Ovary (tissue), 9 donors: Measurements from ENCODE around the gene PAM. TPM values are rescaled to one million over a fixed set of nuclear protein-coding genes. Genes with fewer than 3 reads are reported as not detected.

Experiments
- DNase-seq, 5 donors: peaks; one replicate each; pipeline ENCODE4 v3.0.0-alpha.2; 2019 to 2020
- H3K27ac ChIP-seq, 2 donors: fragments of 200-600 bp; one replicate each; pipeline versions ENCODE4 v1.5.1 to v1.8.0; 2019 to 2022
- H3K27me3 ChIP-seq: fragments of 200-600 bp; one replicate; pipeline ENCODE4 v1.8.0; 2022
- H3K36me3 ChIP-seq: fragments of 200-600 bp; sonication (generic); one replicate; pipeline ENCODE4 v1.5.1; 2019
- H3K4me1 ChIP-seq: one replicate; pipeline ENCODE4 v1.8.1; 2013; ENCODE audit warnings: mild to moderate bottlenecking, moderate library complexity; ENCODE audit not compliant: insufficient read depth
- H3K4me3 ChIP-seq: fragments of 200-600 bp; sonication (generic); one replicate; pipeline ENCODE4 v1.5.1; 2017
- H3K9me3 ChIP-seq, 2 donors: fragments of 200-600 bp in 1 of 2; sonication (generic) in 1 of 2; one replicate each; pipeline versions ENCODE4 v1.5.1 to v1.8.1; 2013 to 2019; ENCODE audit warnings: mild to moderate bottlenecking in 1 of 2, moderate library complexity in 1 of 2
- EP300 ChIP-seq: sonication (generic); formaldehyde crosslinking; IDR thresholded peaks from one replicate; pipeline ENCODE4 v1.6.1; 2017; ENCODE audit warnings: antibody characterized with exemption
- POLR2A ChIP-seq: fragments of 450-650 bp; IDR thresholded peaks from one replicate; pipeline ENCODE4 v1.6.1; 2017; ENCODE audit warnings: antibody characterized with exemption, mild to moderate bottlenecking, moderate library complexity
- WGBS, 3 donors: extraction: QIAGEN DNeasy Blood & Tissue Kit in 1 of 3; methylation state at CpG; one replicate each; pipeline versions ENCODE4 v1.1.5 to v1.1.7; 2013 to 2017; 5-methylcytosine and 5-hydroxymethylcytosine counted together
- intact Hi-C, 4 donors: fragments of 100-400 bp; cut with DNase I; formaldehyde crosslinking; loops; one replicate each; pipeline versions ENCODE4 v1.11.0 to v1.15.1; 2022 to 2023
- polyA plus RNA-seq, 2 donors: library from polyadenylated mRNA; stranded (reverse); fragments of 200-250 nt in 1 of 2; fragments of 350-450 nt in 1 of 2; fragmentation: Illumina TruSeq in 1 of 2; extraction: RNeasy Lipid Tissue Mini Kit (QIAGEN cat#74804) in 1 of 2; gene quantifications; one replicate each; pipeline ENCODE4 v1.2.3, GENCODE V29; 2013 to 2014
- total RNA-seq, 7 donors: library from RNA; depleted of rRNA in 2 of 7; stranded (reverse); fragments of >200 nt in 2 of 7; fragmentation: NEBNext Ultra II Directional in 3 of 7; extraction: Animal tissue kit (Norgen Biotek cat#: 25700) in 3 of 7; gene quantifications; one replicate each; pipeline versions ENCODE4 v1.1.0 to v1.2.4, GENCODE V29; 2016 to 2023
- TF ChIP-seq, protein P1 (sequence below), 3 donors: fragments of 450-650 bp in 2 of 3; fragments of 200-600 bp in 1 of 3; IDR thresholded peaks; one replicate each; pipeline versions ENCODE4 v1.5.1 to v1.8.0; 2016 to 2022; ENCODE audit warnings: antibody characterized with exemption in 3 of 3, mild to moderate bottlenecking in 1 of 3
- donor health status: DM: no; HTN: no; CAD: no; lungs with moderate emphysema.
- donor health status: DM: no; HTN: no; CAD: no.
- donor health status: Bipolar disorder and iron deficiency.
- donor health status: DM: yes; HTN: yes; CAD: no.
- donor health status: DM: no; HTN: no; CAD: no.
- donor health status: DM: yes; HTN: yes; CAD: no.

PAM gene
- total and polyA plus RNA-seq, 9 donors: 124 to 431 (median 187) TPM

DNA sequence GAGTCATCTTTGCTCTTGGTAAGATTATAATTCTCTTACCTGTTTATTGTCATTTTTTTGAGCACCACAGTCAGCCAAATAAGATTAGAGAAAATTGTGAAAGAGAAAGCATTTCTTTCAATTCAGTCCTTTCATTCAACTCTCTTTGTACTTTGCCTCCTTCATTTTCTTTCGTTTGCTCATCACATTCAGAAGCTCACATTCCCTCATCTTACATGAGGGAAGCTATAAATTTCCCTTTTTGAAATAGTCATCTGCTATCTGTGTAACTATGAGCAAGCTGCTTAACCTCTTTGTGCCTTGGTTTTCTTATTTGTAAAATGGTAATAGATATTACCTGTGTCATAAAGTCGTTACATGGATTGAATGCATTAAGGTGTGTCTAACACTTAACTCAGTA is 41.4 kb downstream of the PAM start:
- Histone ChIP-seq H3K36me3 (no peaks in the 10 kb centered on the region), H3K4me3 (no peak overlapping the region), H3K27me3 (no peaks in the 10 kb centered on the region), H3K9me3 (no peaks in the 10 kb centered on the region), H3K4me1 (peaks cover 9% of the 10 kb centered on the region), H3K27ac (peak overlapping the region in 1 of 2 donors; percentile 54)
- TF ChIP-seq POLR2A: no peak
- TF ChIP-seq EP300: no peak
- TF ChIP-seq, protein P1, sequence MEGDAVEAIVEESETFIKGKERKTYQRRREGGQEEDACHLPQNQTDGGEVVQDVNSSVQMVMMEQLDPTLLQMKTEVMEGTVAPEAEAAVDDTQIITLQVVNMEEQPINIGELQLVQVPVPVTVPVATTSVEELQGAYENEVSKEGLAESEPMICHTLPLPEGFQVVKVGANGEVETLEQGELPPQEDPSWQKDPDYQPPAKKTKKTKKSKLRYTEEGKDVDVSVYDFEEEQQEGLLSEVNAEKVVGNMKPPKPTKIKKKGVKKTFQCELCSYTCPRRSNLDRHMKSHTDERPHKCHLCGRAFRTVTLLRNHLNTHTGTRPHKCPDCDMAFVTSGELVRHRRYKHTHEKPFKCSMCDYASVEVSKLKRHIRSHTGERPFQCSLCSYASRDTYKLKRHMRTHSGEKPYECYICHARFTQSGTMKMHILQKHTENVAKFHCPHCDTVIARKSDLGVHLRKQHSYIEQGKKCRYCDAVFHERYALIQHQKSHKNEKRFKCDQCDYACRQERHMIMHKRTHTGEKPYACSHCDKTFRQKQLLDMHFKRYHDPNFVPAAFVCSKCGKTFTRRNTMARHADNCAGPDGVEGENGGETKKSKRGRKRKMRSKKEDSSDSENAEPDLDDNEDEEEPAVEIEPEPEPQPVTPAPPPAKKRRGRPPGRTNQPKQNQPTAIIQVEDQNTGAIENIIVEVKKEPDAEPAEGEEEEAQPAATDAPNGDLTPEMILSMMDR (IDR thresholded peaks at IDR 0.05): no peak
- intact Hi-C loops: no loop called here
- WGBS, 3 donors: 65 to 75% (median 75%) methylated on average over 2 of the region's 2 CpGs
- no peak for DNase-seq

DNA sequence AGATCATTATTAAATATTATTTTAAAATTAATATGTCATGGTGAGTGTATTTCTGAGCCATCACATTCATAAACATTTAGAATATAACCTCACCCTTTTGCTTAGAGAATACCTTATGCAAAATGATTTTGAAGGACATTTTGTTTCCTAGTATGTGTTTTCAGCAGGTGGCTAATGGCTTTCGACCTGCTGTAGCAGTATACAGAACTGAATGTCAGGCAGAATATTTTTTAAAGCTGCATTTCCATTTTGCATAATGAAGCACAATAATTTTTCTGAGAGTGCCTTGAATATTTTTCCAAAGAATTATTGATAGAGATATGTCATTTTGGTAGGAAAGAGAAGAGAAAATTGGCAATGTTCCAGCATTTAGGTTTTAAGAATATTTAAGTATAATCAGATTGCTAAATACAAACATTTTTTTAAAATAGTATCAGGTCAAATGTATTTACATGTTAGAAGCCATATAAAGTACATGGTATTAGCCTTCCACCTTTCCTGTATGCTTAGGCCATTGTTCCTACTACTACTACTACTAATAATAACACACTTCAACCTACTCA is 42.3 kb downstream of the PAM start:
- DNase-seq: no peak
- no peaks in the 10 kb centered on the region for H3K9me3 ChIP-seq
- 81 to 89% (median 84%) methylated on average over 1 of the region's 1 CpG for WGBS, 3 donors
- H3K36me3 ChIP-seq: no peaks in the 10 kb centered on the region
- no peak overlapping the region for H3K4me3 ChIP-seq
- TF ChIP-seq, protein P1 (IDR thresholded peaks at IDR 0.05): no peak
- TF ChIP-seq EP300 (no peak), POLR2A (no peak)
- no peak overlapping the region for H3K27ac ChIP-seq
- H3K27me3 ChIP-seq: no peaks in the 10 kb centered on the region
- intact Hi-C loops: no loop called here
- H3K4me1 ChIP-seq: peaks cover 9% of the 10 kb centered on the region

DNA sequence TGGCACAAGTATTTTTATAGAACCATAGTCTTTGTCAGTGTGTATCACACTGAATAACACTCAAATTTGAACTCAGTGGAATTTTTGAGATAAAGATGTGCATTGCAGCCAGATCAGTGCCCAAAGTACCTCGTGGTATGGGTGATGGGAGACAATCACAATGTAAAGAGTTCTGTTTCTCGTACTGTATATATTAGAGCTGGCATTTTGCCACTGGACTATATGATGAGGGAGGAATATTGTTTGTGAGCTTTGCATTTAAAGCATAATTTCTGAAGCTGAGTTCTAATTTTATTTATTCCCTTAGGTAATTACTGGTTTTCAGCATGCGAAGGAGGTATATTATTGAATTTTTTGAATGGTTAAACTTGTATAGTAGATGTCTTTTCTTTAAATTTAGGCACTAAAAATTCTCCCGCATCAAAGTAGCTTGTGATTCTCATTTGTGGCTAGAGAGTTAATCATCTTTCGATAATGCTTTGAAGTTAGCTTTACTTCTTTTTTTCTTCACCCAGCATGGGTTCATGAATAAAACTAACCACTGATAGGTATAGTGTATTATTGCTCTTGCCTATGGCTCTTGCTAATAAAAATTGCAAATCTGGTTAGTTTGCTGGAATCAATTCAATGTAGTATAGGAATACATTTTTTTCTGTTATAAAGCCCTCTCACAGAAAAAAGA is 43.1 kb downstream of the PAM start:
- no peak overlapping the region for H3K4me3 ChIP-seq
- H3K27me3 ChIP-seq: no peaks in the 10 kb centered on the region
- H3K9me3 ChIP-seq: no peaks in the 10 kb centered on the region
- intact Hi-C loops: no loop called here
- no peak overlapping the region for H3K27ac ChIP-seq
- no peaks in the 10 kb centered on the region for H3K36me3 ChIP-seq
- WGBS, 3 donors: 94 to 97% (median 95%) methylated on average over 5 of the region's 5 CpGs
- no peak for DNase-seq
- TF ChIP-seq POLR2A (no peak), EP300 (no peak)
- TF ChIP-seq, protein P1 (IDR thresholded peaks at IDR 0.05): no peak
- peaks cover 9% of the 10 kb centered on the region for H3K4me1 ChIP-seq

DNA sequence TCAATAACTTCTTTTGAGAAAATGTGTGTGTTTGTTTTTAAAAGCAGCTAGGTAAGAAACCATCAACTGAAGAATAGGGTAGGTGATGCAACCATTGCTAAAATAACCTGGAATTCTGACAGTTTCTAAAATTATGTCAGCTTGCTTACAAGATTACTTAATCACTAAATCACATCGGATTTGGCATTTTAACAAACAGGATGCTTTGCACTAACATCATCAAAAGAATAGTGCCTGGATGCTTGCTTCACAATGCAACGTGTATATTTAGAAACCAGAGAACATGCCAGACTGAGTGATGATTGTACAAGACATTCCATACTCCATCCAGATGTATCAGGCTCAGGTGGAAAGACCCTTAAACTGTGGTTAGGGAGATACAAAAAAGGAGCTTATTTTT is 43.9 kb downstream of the PAM start:
- Histone ChIP-seq H3K27ac (no peak overlapping the region), H3K4me3 (no peak overlapping the region), H3K9me3 (no peaks in the 10 kb centered on the region), H3K27me3 (no peaks in the 10 kb centered on the region), H3K36me3 (no peaks in the 10 kb centered on the region), H3K4me1 (peaks cover 9% of the 10 kb centered on the region)
- intact Hi-C loops: no loop called here
- 62 to 65% (median 62%) methylated on average over 2 of the region's 2 CpGs for WGBS, 3 donors
- TF ChIP-seq POLR2A (no peak), EP300 (no peak)
- TF ChIP-seq, protein P1 (IDR thresholded peaks at IDR 0.05): no peak
- DNase-seq: no peak
